HG02884 (cell line): ENCODE measurements around the gene LIN28A.
"Not testable (repeated sequence)": the region's sequence is repeated elsewhere in the genome, so short reads cannot be mapped to it uniquely, and the experiment has no call there.

ENCODE experiments used
- ATAC-seq: cut with Tn5 transposase; IDR thresholded peaks from one replicate; pipeline ENCODE4 v1.9.1; 2021; ENCODE audit warnings: mild to moderate bottlenecking, moderate library complexity; ENCODE audit not compliant: unreplicated experiment

LIN28A gene

DNA sequence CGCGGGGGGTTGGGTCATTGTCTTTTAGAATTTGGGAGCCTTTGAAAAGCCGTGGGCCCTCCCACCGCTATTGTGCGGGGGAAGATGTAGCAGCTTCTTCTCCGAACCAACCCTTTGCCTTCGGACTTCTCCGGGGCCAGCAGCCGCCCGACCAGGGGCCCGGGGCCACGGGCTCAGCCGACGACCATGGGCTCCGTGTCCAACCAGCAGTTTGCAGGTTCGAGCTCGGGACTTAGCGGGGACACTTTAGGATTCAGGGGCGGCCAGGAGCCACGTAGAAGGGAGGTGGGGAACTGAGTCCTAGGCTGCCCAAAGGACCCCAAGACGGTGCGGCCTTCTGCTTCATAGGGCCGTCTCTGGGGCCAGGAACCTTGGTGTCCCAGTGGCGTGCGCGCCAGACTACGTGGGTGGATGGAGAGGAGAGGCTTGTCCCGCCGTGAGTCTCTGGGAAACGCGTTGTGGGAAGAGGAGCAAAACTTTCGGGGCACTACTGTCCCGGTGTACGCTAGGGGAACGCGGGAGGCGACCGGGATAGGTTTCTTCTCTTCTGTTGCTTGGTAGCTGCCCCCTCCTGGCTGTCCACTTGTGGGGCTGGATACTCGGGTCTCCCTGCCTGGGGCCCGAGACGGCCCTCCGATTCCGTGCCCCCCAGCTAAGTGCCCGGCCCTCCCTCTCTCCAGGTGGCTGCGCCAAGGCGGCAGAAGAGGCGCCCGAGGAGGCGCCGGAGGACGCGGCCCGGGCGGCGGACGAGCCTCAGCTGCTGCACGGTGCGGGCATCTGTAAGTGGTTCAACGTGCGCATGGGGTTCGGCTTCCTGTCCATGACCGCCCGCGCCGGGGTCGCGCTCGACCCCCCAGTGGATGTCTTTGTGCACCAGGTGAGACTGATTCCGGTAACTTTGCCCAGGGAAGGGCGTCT, at the start of gene LIN28A:
Gene LIN28A, plus strand, starts transcription at position 112 of the 918 bp plus-strand sequence. Its CDS starts 75 bp downstream, at position 187.
- ATAC-seq, result no peak

- no peak for ATAC-seq
These were observed 49.0 kb upstream of the LIN28A start for GRCh38 chr1:26361605-26362122.

GRCh38 chr1:26362331-26362730, 48.3 kb upstream of the LIN28A start:
- no peak for ATAC-seq

GRCh38 chr1:26363549-26364448, 46.8 kb upstream of the LIN28A start:
- no peak for ATAC-seq

DNA sequence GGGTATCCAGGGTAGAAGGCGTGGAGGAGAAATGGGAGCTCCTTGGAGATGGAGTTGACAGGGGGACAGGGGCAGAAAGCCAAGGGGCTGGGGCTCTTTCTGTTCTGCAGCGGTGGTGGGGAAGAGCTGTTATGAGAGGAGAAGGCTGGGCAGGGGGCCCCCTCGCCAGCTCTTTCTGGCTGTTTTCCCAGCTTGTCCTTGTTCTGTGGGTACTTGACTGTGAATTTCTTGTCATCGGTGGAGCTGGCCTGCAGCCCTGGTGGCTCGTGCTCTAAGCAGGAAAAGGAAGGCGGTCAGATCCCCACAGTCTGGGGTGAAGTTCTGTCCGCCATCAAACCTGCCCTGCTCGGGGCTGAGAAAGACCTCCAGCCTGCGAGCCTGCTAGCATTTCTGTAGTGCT, 45.7 kb upstream of the LIN28A start:
- ATAC-seq, result no peak

DNA sequence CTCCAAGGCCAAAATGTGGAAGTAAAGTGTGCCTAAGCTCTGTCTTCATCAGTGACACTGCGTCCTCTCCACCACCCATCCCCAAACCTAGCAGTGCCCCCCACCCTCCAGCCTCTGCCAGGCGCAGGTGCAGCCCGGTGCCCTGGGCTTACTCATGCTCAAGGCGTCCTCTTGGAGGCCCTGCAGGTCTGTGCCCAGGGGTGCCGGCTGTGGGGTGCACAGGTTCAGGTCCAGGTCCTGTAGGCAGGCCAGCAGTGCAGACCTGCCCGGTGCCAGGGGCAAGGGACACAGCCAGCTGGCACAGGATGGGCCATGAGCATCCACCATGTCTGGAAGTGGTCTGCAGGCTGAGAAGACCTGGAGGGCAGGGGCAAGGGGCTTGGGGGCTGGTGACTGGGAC, 43.2 kb upstream of the LIN28A start:
- ATAC-seq, result no peak

DNA sequence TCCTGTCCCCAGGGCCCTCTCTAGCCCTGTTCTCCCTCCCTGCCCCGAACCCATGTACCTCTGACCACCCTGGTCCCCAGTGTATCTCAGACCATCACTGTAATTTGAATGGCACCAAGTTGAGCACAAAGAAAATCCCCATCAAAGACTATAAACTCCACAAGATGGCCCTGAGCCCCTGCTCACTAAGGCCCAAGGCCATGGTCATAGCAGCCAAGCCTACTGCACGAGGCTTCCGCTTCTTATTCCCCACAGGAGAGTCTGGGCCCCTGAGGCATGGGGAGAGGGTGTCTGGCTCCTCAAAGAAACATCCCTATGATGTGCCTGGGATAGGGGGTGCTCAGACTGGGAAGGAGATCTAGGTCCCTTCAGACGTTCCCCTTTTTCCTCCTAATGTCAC, 42.6 kb upstream of the LIN28A start:
- no peak for ATAC-seq

DNA sequence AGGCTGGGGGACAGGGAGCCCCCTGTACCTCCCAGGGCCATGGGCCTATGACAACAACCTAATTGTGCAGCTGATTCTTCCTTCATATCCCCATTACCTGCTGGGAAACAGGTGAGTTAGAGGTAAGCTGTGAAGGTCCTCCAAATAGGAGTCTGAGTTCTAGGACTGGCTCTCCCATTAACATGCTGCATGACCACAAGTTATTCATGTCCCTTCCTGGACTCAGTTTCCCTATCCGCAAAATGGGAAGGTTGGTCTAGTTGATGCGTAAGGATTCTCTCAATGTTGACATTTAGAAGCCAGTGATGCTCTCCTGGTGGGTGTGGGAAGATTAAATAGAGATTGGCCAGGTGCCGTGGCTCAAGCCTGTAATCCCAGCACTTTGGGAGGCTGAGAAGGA, 42.1 kb upstream of the LIN28A start:
- no peak for ATAC-seq

DNA sequence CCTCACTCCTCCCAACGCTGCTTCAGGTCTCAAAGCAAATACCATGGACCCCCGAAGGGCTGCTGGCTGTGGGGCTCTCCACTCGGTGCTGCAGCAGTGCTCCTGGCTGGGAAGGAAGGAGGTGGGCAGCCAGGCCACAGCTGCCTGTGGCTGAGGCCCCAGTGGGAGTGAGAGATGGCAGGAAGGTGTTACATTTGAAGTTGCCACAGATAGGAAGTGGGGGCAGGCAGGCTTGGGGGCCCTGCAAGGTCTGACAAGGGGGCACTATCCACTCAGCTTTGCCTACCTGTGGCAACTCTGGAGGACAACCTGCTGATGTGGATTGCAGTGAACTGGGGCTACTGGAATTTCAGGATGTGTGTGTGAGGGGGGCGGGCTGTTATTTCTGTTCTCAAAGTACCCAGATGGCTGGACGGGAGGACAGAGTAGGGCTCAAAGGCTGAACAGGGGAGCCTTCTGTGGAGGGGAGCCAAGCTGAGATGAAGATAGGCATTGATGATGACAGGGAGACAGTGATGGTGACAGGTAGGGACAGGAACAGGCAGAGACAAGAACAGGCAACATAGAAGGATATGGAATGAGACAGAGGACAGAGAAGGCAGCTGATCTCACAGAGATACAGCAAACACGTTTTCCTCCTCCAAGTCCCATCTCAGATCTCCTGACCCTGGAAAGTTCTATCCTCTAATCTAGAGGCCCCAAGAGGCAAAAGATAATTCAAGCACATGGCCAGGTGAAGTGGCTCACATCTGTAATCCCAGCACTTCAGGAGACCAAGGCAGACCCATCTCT, 39.8 kb upstream of the LIN28A start:
- ATAC-seq, result no peak

DNA sequence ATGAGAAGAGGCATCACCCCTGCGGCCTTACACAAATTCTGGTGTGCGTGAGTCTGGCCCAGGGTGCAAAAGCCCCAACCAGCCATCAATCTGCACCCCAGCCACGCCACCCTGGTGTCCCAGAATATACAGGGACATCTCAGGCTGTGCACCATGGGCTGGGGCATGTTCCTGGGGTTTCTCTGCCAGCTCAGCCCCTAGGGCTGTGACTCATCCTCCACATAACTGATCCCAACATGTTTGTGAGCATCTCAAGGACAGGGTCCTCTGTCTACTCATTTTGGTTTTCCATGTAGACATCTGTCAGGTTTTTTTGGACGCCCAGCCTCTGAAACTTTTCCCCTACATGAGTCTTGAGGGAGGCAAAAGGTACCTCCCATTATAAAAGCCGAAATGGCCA, 38.6 kb upstream of the LIN28A start:
- no peak for ATAC-seq

GRCh38 chr1:26372611-26373010, 38.0 kb upstream of the LIN28A start, which contains the start of gene ZNF683:
TSS of gene ZNF683 (minus strand) at chr1:26372750. CDS start at chr1:26368571, 4,179 bp downstream.
- ATAC-seq, result not testable (repeated sequence)

DNA sequence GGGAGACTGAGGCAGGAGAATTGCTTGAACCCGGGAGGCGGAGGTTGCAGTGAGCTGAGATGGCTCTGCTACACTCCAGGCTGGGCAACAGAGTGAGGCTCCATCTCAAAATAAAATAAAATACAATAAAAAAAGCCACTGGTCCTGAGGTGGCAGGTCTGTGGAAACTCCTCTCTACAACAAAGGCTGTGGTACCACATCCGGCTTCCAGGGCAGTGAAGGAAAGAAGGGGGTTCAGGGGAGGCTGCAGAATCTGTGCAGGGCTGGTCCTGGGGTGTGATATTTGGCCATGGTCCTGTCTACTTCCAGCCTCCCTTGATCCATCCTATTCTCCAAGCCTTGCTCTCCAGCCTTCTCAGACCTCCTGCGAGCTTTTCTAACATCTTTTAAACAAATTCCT, 37.3 kb upstream of the LIN28A start:
- no peak for ATAC-seq

GRCh38 chr1:26373789-26374188, 36.8 kb upstream of the LIN28A start:
- no peak for ATAC-seq

DNA sequence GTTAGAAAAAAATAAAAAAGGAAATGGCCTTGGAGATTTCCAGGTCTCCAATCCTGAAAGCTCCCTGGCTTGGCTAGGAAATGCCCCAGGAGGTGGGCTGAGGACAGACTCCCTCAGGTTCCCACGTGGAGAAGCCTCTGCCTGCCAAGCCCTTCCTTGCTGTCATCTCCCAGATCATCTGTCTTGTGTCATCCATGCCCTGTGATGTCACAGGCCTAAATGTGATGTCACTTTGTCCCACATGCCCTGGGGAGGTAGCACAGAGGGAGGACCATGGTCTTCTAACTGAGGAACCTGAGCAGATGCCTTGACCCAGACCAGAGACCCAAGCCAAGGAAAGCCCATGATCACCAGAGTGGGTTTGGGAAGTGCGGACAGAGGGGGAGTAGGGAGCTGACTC, 36.3 kb upstream of the LIN28A start:
- not testable (repeated sequence) for ATAC-seq

GRCh38 chr1:26375081-26375480, 35.5 kb upstream of the LIN28A start:
- ATAC-seq, result no peak

- no peak for ATAC-seq
These were observed 34.6 kb upstream of the LIN28A start for GRCh38 chr1:26376050-26376449.

- ATAC-seq, result no peak
These were observed 32.3 kb upstream of the LIN28A start for GRCh38 chr1:26378088-26378878.

DNA sequence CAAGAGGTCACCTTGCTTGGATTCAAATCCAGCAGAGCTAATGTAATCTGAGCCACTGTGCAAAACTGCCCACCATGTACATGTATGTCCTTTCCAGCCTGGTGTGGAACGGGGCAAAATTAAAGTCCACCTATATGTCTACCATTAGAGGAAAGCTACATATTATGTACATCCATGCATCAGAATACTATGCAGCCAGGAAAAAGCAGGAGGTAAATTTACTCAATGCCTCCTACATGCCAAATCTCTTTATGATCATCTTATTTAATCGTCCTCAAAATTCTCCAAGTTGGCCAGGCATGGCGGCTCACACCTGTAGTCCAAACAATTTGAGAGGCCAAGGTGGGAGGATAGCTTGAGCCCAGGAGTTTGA, 31.8 kb upstream of the LIN28A start:
- no peak for ATAC-seq

- ATAC-seq, result no peak
These were observed 26.5 kb upstream of the LIN28A start for GRCh38 chr1:26384076-26384475.

GRCh38 chr1:26385063-26385462, 25.6 kb upstream of the LIN28A start:
- not testable (repeated sequence) for ATAC-seq
